Occipital lobe (tissue), 2 donors: Measurements from ENCODE around the gene PITPNC1. TPM values are rescaled to one million over a fixed set of nuclear protein-coding genes. Genes with fewer than 3 reads are reported as not detected.
"Not testable (repeated sequence)": the region's sequence is repeated elsewhere in the genome, so short reads cannot be mapped to it uniquely, and the experiment has no call there.

ENCODE experiments used
- DNase-seq: peaks from one replicate; lab custom pipeline; 2025; lab: John Stamatoyannopoulos, UW
- total RNA-seq: library from RNA; depleted of rRNA; stranded (reverse); fragments of >200 nt; gene quantifications from one replicate; pipeline ENCODE4 v1.2.3, GENCODE V29; 2014

Gene PITPNC1
- 60.8 TPM for total RNA-seq

- DNase-seq = peak; percentile 80
Measured at GRCh38 chr17:67376737-67377487, at the start of gene PITPNC1. Gene PITPNC1 (plus strand): TSS chr17:67377281.

GRCh38 chr17:67328026-67328425 lies 49.1 kb upstream of the PITPNC1 start:
- no peak for DNase-seq

DNA sequence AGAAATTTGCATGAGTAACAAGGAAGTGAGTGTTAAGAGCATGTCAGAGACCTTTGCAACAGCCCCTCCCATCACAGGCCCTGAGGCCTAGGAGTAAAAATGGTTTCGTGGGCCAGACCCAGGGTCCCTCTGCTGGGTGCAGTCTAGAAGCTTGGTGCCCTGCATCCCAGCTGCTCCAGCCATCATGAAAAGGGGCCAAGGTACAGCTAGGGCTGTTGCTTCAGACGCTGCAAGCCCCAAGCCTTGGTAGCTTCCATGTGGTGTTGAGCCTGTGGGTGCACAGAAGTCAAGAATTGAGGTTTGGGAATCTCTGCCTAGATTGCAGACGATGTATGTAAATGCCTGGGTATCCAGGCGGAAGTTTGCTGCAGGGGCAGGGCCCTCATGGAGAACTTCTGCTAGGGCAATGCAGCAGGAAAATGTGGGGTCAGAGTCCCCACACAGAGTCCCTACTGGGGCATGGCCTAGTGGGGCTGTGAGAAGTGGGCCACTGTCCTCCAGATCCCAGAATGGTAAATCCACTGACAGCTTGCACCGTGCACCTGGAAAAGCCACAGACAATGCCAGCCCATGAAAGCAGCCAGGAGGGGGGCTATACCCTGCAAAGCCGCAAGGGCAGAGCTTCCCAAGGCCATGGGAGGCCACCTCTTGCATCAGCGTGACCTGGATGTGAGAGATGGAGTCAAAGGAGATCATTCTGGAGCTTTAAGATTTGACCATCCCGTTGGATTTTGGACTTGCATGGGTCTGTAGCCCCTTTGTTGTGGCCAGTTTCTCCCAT lies 45.5 kb upstream of the PITPNC1 start:
- DNase-seq = not testable (repeated sequence)

GRCh38 chr17:67332162-67332508 lies 44.9 kb upstream of the PITPNC1 start:
- DNase-seq = not testable (repeated sequence)

- no peak for DNase-seq
Measured at GRCh38 chr17:67335245-67335835, 41.7 kb upstream of the PITPNC1 start.

DNA sequence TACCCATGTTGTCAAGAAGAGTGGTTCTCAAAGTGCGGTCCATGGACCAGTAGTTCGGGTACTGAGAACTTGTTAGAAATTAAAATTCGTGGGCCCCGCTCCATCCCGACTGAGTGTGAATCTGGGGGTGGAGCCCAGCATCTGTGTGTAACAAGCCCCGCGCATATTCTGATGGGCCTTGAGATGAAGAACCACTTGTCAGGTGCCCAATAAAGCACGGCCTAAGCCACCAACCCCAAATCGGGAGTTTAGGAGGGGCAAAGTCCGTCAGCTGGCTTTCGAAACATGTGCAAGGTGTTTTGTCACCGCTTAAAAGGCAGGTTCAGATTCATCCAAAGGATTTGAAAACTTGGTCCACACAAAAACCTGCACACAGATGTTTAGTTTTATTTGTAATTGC lies 40.2 kb upstream of the PITPNC1 start:
- no peak for DNase-seq

- DNase-seq = not testable (repeated sequence)
Measured at GRCh38 chr17:67338353-67338752, 38.7 kb upstream of the PITPNC1 start.

DNA sequence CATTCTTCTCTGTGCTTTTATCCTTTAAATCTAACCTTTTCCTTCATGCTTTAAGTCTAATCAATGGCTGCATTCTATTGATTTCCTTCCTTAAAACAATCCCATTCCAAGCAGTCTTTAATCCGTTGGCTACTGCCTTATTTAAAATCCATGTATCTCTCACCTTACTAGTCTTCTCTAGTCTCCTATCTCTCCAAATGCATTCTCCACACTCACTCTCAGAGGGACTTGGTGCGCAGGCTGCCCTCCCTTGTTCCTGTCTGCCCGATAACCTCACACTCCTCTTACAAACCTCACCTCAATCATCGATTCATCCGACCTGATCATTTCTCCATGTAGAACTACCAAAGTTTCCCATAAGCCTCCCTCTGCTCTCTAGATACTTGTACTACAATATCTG lies 33.8 kb upstream of the PITPNC1 start:
- no peak for DNase-seq

- no peak for DNase-seq
Measured at GRCh38 chr17:67347826-67348225, 29.3 kb upstream of the PITPNC1 start.

- DNase-seq = no peak
Measured at GRCh38 chr17:67349420-67349819, 27.7 kb upstream of the PITPNC1 start.

GRCh38 chr17:67353161-67353560 lies 23.9 kb upstream of the PITPNC1 start:
- no peak for DNase-seq

DNA sequence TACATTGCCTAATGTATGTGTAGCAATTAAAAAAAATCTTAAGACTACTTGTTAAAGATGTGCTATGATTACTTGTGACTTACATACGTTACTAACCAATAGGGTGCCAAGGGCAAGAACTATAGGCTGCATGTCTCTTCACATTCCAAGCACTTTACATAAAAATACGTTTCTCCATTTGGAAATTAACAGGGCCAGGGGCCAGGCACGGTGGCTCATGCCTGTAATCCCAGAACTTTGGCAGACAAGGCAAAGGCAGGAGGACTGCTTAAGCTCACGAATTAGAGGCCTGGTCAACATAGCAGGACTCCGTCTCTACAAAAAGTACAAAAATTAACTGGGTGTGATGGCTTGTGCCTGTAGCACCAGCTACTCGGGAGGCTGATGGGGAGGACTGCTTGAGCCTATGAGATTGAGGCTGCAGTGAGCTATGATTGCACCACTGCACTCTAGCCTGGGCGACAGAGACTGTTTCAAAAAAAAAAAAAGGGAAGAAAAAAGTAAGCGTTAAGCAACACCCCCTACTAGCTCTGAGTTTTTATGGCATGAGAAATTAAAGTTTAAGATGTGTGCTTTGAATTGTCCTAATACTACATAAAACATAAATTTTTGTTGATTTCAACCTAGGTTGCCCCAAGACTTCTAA lies 23.0 kb upstream of the PITPNC1 start:
- no peak for DNase-seq

- DNase-seq = no peak
Measured at GRCh38 chr17:67358612-67359011, 18.5 kb upstream of the PITPNC1 start.

DNA sequence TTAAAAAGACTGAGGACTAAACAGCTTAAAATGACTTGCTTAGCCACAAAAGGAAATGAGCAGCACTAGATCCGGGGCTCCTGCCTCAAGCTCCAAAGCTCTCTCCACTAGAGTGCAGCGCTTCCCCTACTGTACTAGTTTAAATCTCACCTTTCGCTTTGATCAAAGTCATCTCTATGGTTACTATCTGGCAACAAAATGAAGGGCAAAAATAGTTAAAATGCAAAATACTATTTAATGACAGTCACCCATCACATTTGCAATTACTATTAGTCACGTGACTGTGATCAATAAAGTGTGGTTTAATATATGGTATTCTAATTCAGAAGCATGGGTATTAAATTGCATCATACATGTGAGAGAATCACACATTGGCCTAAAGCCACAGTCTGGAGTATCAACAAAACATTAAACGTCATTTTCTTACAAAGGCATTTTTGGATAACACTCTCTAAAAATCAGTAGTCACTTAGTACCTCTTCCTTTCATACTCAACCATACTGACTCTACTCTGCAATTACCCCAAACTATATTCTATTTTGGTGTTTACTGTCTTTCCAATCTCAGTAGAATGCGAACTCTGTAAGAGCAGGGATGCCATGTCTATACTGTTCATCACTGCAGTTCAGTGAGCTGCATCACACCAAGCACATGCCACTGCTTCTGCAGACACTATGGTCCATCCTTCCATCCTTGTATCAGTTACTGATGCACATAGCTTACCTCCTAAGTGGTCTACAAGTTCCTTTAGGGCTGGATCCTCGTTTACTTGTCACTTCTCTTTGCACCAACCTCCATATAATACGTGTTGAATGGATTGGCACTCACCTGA lies 16.9 kb upstream of the PITPNC1 start:
- no peak for DNase-seq

DNA sequence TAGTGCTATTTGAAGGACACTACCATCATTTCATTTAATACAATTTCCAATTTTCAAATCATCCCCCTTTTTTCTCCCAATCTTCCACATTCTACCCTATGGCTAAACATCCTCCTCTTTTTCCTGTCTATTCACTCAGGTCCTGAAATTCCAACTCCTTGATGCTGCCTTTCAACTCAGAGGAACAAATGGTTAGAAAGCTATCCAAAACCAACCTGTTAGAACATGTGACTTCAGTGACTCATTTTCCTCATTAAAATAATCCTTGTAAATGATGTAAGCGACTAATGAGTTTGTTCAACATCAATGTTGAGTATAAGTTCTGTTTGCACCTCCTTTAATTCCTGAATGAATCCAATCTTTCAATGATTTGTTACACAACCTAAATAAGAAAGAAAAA lies 16.2 kb upstream of the PITPNC1 start:
- no peak for DNase-seq

GRCh38 chr17:67362173-67362572 lies 14.9 kb upstream of the PITPNC1 start:
- DNase-seq = no peak

DNA sequence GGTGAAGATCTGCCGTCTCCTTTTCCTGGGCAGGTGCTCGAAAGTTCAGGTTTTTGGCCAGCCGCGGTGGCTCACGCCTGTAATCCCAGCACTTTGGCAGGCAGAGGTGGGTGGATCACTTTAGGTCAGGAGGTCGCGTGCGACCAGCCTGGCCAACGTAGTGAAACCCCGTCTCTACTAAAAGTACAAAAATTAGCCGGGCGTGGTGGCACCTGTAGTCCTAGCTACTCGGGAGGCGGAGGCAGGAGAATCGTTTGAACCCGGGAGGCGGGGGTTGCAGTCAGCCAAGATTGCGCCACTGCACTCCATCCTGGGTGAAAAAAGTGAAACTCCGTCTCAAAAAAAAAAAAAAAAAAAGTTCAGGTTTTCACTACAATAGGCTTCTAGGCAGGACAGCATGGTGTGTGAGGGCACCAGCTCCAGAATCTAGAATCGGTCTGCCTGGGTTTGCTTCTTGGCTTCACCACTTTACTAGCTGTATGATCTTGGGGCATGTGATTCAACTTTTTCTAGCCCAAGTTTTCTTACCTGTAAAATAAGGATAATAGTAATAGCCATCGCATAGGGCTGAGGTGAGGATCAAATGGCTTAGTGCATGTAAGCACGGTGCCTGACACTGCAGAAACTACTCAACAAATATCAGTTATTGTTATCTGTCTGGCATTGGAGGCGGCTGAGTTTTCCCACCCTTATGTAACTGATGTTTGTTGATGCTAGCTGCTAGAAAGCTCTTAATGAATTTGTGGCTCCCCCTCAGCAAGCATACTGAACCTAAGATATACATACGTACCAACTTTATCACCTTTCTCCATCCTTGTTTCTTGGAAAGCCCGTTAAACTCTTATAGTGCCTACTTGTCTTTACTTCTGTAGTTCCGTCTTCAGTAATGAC lies 12.0 kb upstream of the PITPNC1 start:
- DNase-seq = no peak

- DNase-seq = no peak
Measured at GRCh38 chr17:67365738-67366192, 11.3 kb upstream of the PITPNC1 start.

DNA sequence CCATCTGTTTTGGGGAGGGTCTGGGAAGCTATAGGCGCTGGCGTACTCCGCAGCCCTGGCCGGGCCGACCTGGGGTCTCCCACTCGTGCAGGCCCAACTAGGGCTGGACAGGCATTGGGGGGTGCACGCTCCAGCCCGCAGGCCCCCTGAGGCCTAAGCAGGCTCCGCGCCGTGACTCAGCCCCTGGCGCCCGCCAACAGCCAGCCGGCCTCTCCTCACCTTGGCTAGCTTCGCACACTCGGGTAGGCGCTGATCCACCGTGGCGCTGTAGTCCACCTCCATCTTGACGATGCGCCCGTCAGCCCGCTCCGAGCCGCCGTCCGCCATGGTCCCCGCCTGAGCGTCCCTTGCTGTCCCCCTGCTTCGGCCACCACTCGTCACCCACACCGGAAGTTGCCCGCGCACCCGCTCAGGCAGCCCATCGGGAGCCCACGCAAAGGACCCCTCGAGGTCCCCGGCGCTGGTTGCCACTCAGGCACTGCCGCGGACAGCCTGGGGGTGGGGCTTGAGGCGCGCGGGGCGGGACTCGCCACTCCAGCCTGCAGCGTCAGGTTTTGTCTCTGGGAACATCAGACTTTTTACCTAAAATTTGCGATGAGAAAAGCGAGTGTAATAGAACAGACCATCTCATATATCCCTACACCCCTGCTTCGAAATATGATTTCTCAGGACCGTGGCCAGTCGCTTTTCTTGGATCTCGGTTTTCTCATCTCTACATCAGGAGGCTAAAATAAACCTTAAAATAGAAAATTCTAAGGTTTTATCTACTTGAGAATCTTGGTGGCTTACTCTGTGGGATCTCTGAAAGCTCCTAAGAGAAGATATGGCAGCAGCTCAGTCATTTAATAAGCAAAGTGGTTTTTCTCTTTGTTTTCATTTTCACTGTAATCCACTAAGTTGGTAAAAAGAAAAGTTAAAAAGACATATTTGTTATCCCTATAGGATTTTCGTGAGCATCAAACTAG lies 10.6 kb upstream of the PITPNC1 start, which contains the start of gene PSMD12:
TSS of gene PSMD12 (minus strand) at position 385 of the 965 bp plus-strand sequence. CDS start at position 327, 58 bp downstream.
- peak; percentile 91 for DNase-seq
